GM18951 (cell line): ENCODE results near the gene KANSL1.

ENCODE experiments used
- POLR2A ChIP-seq: IDR thresholded peaks from 4 replicates; pipeline ENCODE4 v1.6.1; 2011; ENCODE audit warnings: mild to moderate bottlenecking; ENCODE audit not compliant: insufficient read length, insufficient read depth; ENCODE audit errors: extremely low read depth
- in situ Hi-C: fragments of 300-500 bp; cut with MboI; formaldehyde crosslinking; loops from one replicate; pipeline ENCODE4 v1.12.0; 2022; ENCODE audit warnings: low sequenced_read_pairs, mixed read lengths, inconsistent platforms; ENCODE audit not compliant: unreplicated experiment

Gene KANSL1

DNA sequence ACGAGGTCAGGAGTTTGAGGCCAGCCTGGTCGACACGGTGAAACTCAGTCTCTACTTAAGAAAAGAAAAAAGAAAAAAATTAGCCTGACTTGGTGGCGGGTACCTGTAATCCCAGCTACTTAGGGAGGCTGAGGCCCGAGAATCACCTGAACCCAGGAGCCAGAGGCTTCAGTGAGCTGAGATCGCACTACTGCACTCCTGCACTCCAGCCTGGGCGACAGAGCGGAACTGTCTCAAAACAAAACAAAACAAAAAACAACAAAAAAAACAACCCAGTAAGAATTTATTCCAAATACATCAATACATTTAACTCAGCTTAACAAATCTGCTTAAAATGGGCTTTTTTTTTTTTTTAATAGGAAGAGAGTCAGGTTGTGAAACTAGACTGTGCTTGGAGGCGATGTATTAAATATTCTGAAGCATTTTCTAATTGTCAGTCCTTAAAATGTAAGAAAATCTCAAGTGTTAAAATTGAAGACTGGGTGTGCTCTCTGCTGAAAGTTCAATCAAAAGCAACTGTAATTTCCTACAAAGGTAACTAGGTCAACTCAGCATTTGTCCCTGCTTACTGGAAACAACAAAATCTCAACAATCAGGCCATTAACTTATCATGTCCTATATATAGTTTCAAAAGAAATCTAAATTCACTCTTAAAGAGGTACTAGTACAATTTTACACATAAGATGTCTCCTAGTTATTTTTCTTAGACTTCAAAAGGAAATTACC lies 23.2 kb downstream of the KANSL1 start:
- in situ Hi-C loops = no loop called here
- TF ChIP-seq POLR2A = no peak

DNA sequence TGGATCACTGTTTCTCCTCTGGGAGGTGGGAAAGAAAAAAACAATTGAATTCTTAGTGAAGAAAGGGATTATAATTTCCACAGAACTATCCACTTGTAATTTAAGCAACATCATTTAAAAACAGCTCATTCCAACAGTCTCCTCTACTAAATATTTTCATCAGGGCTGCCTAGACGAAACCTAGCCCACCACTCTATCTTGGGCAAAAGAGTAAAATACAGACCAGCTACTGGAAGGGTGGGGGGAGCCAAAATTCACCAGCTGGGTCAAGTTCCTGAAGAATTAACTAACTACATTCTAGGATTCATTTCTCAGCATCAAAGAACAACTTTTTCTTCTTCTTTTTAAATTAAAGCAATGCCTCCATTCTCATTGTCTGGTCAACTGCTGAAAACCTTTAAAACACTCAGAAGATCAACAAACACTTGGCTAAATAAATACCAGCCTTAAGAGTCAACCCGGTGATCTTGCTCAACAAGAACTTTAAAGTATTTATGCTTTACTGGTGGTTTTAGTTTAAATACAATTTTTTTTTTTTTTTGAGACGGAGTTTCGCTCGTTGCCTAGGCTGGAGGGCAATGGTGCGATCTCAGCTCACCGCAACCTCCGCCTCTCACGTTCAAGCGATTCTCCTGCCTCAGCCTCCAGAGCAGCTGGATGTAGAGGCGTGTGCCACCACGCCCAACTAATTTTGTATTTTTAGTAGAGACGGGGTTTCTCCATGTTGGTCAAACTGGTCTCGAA lies 25.2 kb downstream of the KANSL1 start:
- in situ Hi-C loops = no loop called here
- TF ChIP-seq POLR2A = no peak

DNA sequence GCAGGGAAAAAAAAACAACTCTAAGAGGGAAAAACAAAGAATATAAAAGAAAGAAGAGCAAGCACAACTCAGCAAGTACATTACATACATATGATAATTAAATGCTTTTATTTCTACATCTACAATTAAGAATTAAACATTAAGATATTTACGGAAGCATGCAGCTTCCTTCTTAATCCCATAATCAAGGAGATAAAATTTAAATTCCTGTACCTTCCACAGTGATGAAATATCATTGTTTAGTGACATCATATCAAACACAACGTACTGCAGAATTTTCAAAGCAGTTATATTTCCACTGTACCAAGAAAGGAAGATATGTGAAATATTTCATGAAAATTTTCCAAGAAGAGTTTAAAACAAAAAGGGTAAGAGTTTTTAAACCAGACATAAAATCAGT lies 26.0 kb downstream of the KANSL1 start:
- no peak for TF ChIP-seq POLR2A
- in situ Hi-C loops = no loop called here

DNA sequence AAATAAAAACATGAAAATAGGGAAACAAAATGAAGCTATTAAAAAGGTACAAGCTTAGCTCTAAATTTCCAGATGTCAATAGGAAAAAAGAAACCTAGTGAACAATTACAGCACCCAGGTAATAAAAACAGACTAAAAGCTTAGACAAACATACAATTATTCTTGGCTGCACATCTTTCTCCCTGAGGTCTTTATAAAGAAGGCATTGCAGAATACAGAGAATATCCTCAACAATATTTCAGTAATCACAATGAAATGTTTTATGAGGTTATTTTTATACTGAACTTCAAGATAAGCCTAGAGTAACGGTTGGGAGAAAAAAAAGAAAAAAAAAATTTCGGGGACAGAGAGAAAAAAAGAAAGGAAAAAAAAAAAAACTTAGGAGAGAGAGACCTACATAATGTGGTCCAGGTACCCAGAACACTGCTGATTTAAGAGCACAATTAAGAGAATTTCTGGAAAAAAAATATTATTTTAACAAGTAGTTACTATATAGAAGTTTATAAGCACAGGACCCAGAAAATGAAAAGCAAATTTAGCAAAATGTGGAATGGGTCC lies 26.5 kb downstream of the KANSL1 start:
- in situ Hi-C loops = no loop called here
- no peak for TF ChIP-seq POLR2A

DNA sequence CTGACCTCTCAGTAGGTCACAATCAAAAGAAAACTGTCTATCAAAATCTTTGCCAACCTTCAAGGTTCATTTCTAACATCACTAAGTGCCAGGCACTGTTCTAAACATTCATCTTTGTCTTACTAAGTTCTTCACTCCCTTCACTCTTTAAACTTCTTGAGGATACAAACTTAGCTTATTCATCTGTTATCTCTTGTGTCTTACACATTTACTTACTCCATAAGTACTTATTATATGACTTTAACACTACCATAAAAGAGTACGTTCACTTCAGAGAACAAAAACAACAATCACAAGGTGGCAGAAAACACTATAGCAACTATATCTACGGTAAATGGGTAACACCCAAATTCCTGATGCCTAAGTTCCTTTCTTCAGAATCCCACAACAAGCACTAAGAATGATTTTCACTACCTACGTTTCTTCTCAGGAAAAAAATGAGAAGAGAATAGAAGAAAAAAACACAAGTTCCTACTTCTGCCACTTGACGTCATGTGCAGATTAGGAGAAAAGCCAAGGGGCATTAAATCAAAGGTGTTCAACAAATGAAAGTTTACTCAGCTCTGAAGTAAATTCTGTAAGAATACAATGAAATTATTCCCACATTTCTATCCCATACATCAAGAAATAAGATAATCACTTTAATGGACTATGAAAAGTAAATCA lies 29.2 kb downstream of the KANSL1 start:
- TF ChIP-seq POLR2A = no peak
- in situ Hi-C loops = no loop called here

DNA sequence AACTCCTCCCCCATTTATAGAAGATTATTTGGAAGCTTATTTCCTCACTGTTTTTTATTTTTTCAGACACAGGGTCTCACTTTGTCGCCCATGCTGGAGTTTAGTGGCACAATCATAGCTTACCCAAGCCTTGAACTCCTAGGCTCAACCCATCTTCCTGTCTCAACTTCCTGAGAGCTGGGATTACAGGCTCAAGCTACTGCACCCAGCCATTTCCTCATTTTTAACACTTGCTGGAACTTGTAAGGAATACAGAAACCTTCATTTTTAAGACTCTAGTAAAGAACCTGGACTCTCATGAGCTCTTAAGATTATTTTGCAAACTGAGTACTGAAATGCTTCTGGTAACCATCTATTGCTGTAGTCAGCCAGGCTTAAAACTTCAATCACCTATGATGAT lies 29.9 kb downstream of the KANSL1 start:
- in situ Hi-C loops = no loop called here
- TF ChIP-seq POLR2A = no peak

DNA sequence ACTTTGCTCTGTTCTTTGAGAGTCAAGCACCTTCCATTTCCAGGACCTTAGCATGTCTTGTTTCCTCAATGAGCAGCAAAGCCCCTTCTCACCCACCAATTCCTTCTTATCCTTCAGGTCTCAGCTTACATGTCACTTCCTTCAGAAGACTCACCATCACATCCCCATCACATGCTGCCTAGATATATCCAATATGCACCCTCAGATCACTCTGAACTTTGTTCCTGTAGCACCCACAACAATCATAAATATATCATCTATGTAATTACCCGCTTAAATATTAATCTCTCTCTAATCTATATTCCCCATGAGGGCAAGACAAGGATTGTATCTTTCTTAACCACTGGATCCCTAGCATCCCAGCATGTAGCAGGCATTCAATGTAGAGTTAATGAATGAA lies 30.4 kb downstream of the KANSL1 start:
- no peak for TF ChIP-seq POLR2A
- in situ Hi-C loops = no loop called here

DNA sequence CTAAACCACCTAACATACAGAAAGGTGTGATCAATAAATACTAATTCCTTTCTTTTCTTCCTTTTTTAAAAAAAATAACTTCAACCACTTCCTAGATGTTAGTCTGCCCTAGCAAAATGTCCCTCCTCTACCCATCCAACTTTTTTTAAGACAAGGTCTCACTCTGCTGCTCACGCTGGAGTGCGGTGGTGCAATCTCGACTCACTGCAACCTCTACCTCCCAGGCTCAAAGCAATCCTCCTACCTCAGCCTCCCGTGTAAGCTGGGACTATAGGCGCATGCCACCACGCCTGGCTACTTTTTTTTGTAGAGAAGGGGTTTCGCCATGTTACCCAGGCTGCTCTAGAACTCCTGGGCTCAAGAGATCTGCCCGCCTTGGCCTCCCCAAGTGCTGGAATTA lies 33.1 kb downstream of the KANSL1 start:
- no peak for TF ChIP-seq POLR2A
- in situ Hi-C loops = no loop called here

DNA sequence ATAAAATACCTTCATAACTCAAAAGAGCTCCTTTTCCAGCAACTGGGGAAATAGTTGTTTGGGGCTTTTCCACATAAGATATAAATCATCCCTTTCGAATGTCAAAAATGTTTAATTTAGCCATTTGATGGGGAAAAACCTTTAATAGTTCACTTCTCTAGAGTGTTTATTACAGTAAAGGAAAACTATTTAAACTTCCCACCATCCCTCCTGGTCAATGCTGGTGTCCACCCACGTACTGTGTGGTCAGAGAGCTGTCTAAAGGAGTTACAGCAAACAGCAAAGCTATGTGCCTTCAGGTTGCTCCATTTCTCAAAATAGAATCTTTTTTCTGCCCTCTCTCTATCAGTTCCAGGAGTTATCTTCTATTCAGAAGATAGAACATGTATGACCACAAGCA lies 33.5 kb downstream of the KANSL1 start:
- in situ Hi-C loops = no loop called here
- no peak for TF ChIP-seq POLR2A

DNA sequence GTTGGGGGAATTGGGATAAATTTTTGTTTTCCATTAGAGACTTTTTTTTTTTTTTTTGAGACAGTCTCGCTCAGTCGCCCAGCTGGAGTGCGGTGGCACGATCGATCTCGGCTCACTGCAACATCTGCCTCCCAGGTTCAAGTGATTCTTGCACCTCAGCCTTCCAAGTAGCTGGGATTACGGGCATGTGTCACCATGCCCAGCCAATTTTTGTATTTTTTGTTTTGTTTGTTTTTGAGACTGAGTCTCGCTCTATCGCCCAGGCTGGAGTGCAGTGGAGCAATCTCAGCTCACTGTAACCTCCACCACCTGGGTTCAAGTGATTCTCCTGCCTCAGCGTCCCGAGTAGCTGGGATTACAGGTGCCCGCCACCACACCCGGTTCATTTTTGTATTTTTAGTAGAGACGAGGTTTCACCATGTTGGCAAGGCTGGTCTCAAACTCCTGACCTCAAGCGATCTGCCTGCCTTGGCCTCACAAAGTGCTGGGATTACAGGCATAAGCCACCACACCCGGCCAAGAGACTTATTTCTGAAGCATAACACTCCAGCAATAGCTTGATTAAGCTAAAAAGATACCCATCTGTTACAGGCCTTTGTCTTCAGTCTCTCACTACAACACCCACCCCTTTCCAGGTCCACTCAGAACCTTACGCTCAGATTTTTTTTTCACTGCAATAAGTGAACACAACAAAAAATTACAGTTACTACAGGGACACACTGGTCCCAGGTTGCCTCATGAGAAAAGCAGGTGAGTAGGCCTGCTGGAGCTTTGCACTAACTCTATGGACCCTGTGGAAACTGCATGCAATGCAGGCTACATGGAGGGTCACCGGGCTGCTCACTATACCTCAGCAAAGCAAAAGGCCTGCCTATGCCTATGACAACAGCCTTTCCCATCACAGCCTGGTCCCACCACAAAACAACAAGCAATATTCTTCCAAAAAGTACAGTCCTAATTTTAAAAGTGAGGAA lies 34.6 kb downstream of the KANSL1 start:
- TF ChIP-seq POLR2A = no peak
- in situ Hi-C loops = no loop called here

DNA sequence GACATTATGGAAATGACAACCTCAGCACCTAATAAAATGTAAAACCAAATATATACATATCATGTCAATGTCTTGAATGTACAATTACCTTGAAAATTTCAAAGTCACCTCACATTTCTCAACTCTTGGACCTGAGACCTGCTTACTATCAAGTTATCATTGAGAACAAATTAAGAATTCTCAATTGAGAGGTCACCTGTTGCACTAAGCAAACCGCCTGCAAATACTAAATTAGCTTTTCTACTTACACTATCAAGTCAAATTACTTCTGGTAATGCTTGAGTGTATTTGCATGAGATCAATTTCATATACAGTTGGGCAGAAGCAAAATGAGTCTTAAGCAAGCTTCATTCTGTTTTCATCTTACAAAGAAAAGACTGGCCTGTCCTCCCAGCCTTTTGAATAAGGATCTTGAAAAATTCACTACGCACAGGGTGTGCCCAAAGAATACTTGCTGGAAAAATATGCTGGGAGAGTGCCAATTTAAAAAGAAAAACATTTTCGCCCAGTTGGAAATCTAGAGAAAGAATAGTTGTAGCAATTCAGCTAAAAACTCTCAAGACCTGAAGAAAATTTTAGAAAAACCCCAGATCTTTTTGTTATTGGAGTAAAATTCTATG lies 35.7 kb downstream of the KANSL1 start:
- TF ChIP-seq POLR2A = no peak
- in situ Hi-C loops = no loop called here

DNA sequence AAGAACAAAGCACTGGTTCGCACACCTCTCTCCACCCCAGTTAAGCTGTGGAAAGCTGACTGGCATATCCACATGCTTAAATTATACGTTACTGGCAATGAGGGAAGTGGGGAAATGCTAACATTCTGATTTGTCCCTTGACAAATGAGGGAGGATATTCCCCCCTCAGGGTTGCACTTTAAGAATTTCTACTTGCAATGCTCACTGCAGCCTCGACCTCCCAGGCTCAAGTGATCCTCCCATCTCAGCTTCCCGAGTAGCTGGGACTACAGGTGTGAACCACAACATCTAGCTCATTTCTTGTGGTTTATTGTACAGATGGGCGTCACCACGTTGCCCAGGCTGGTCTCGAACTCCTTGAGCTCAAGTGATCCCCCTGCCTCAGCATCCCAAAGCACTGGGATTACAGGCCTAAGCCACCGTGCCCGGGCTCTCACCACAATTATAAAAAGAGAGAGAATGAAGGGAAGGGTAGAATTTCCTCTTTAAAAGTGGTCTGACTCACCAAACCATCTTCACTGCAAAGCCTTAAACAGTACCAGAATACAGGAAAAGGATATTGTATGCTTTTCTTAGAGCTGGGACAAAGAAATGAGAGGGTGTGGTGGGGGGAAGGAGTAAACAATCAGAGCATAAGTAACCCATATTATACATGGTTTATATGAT lies 38.9 kb downstream of the KANSL1 start:
- TF ChIP-seq POLR2A = no peak
- in situ Hi-C loops = no loop called here
